ENCODE measurements around the gene LAT.
A peak's percentile ranks its signal among the peaks of the same experiment; 100 is the strongest.

Gene LAT

GRCh38 chr16:29007730-29008593 is 23.1 kb downstream of the LAT start:
- DNase-seq (ENCODE audit: low read depth): peak; percentile 60

- no peak for DNase-seq (ENCODE audit: low read depth)
Measured at GRCh38 chr16:29009050-29009837, 24.4 kb downstream of the LAT start.

DNA sequence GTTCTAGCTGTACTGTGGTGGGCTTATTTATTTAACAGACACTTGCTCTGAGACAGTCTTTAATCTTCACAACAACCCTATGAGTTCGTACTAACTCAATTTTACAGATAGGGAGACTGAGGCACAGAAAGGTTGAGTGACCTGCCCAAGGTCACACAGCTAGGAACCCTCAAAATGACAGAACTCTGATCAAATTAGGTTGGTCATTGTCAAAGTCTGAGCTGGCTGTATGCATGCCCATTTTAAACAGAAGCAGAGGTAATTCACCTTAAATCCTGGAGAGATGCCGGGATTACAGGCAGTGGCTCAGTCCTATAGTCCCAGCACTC is 24.9 kb downstream of the LAT start:
- no peak for DNase-seq (ENCODE audit: low read depth)

- DNase-seq (ENCODE audit: low read depth): no peak
Measured at GRCh38 chr16:29011112-29011511, 26.3 kb downstream of the LAT start.

- DNase-seq (ENCODE audit: low read depth): no peak
Measured at GRCh38 chr16:29011851-29012250, 27.0 kb downstream of the LAT start.

GRCh38 chr16:29012913-29013553 is 28.2 kb downstream of the LAT start:
- no peak for DNase-seq (ENCODE audit: low read depth)

GRCh38 chr16:29014561-29015069 is 29.8 kb downstream of the LAT start:
- no peak for DNase-seq (ENCODE audit: low read depth)

DNA sequence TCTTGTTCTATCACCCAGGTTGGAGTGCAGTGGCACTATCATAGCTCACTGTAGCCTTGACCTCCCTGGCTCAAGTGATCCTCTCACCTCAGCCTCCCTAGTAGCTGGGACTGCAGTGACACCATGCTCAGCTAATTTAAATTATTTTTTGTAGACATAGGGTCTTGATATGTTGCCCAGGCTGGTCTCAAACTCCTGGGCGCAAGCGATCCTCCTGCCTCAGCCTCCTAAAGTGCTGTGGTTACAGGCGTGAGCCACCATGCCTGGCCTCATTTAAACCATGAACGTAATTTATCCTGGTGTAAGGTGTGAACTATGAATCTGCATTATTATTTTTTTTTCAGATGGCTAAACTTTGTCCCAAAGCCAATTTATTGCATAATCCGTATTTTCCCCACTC is 37.3 kb downstream of the LAT start:
- DNase-seq (ENCODE audit: low read depth): no peak

- no peak for DNase-seq (ENCODE audit: low read depth)
Measured at GRCh38 chr16:29023279-29024277, 38.7 kb downstream of the LAT start.

- DNase-seq (ENCODE audit: low read depth): no peak
Measured at GRCh38 chr16:29024278-29024677, 39.4 kb downstream of the LAT start.

GRCh38 chr16:29025218-29025617 is 40.4 kb downstream of the LAT start:
- no peak for DNase-seq (ENCODE audit: low read depth)

GRCh38 chr16:29025735-29026134 is 40.9 kb downstream of the LAT start:
- no peak for DNase-seq (ENCODE audit: low read depth)

- DNase-seq (ENCODE audit: low read depth): no peak
Measured at GRCh38 chr16:29028457-29029167, 43.8 kb downstream of the LAT start.

DNA sequence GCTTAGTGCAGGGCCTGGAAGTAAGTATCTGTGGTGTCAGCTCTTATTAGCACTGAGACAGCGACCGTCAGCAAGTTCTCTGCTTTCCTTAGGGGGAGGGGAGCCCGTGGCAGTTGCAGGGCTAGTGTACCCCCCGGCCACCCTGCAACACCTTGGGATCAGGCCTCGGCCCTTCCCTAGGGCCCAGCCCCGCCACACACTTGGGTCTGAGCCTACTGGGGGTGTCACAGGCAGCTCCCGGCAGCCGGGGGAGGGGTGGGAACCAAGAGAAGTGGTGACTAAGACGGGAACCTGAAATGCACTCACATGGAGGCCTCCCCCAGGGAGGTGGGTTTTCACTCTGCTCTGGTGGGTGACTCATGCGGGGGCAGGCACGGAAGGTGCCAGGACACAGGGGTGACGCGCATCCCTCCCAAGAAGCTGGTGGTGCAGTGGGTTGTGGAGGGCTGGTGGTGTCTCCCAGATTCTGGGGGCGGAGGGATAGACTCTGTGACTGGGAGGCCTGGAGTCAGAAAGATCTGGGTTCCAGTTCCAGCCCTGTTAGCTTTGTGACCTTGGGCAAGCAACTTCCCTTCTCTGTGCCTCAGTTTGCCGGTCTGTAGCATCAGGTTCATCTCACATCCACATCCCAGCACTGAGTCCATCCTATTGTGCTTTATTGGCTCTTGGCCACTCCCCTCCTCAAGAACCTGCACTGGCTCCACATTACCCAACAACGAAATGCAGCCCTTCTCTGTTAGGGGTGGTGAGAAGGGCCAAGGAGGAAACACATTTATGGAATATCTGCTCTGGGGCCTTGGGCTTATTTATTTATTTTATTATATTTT is 44.5 kb downstream of the LAT start:
- peak; percentile 52 for DNase-seq (ENCODE audit: low read depth)

- DNase-seq (ENCODE audit: low read depth): no peak
Measured at GRCh38 chr16:29030086-29030840, 45.4 kb downstream of the LAT start.

All from activated T-helper 1 cell treated with Interleukin-2 at 50 U/mL for 16 hours (primary cell).